CD1c-positive myeloid dendritic cell (primary cell): ENCODE measurements around the gene IVD.

Experiments used
- DNase-seq: peaks from one replicate; pipeline ENCODE4 v3.0.0-alpha.2; 2016; ENCODE audit errors: extremely low spot score

IVD gene

GRCh38 chr15:40459391-40460015 lies 53.9 kb downstream of the IVD start:
- DNase-seq = no peak

DNA sequence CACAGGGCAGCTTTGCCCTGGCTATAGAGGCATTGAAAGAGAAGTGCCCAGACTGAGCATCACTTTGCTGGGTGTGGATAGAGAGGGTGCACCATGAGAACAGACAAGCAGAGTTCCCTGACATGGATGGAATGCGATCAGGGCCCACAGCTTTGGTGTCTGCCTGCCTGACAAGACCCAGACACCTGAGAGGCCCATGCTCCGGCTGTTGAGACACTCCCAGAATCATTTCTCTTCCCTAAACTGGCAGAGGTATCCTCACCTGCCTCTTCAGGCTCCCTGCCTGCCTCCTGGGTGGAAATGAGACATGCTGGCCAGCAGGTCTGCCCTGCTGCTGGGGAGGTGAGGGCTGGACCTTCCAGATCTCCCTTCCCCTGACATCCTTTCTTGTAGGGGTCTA lies 54.8 kb downstream of the IVD start:
- no peak for DNase-seq

DNA sequence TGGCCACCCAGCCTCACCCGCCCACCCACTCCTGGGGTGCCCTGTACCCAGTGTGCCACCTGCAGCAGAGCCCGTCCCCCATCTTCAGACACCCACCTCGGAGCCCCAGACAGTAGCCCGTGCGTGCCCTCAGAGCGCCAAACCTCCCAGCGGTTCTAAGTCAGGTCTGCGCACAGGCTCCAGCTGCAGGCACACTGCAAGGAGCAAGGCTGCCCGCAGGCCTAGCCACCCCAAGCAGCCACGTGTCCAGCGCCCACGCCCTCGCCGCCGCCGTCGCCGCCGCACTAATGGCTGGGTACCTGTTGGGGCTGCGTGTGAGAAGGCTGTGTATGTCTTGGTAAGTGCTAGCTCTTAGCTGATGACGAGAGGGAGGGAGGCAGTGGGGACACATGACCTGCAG lies 56.4 kb downstream of the IVD start:
- no peak for DNase-seq

GRCh38 chr15:40463279-40463678 lies 57.7 kb downstream of the IVD start:
- no peak for DNase-seq

DNA sequence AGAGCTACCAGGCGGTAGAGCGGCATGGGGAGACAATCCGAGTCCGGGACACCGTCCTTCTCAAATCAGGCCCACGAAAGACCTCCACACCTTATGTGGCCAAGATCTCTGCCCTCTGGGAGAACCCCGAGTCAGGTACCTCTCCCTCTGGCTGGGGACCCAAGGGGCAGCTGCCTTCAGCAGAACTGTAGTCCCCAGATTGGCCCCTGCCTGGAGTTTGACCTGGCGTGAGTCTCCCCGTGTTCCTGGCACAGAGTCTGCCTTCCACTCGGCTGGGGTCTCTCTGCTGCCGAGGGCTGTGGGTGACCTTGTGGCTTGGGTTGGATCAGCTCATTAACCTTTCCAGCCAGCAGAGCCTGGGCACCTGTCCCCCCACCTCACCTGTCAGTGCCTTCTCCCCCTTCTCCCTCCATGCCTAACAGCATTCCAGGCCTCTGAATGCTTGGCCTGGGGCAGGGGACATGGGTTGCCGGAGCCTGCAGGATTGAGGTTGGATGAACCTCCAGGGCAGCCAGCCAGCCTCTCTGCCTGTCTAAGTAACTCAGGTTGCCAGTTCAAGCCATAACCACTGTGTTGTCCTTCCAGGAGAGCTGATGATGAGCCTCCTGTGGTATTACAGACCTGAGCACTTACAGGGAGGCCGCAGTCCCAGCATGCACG lies 58.4 kb downstream of the IVD start:
- no peak for DNase-seq

- DNase-seq = no peak
Observed at GRCh38 chr15:40464595-40465185, 59.1 kb downstream of the IVD start.

GRCh38 chr15:40465939-40466338 lies 60.3 kb downstream of the IVD start:
- no peak for DNase-seq

- DNase-seq = peak; percentile 68
Observed at GRCh38 chr15:40466426-40467260, 61.0 kb downstream of the IVD start.

- no peak for DNase-seq
Observed at GRCh38 chr15:40467261-40467615, 61.6 kb downstream of the IVD start.

- DNase-seq = peak; percentile 62
Observed at GRCh38 chr15:40468898-40469331, 63.3 kb downstream of the IVD start.

DNA sequence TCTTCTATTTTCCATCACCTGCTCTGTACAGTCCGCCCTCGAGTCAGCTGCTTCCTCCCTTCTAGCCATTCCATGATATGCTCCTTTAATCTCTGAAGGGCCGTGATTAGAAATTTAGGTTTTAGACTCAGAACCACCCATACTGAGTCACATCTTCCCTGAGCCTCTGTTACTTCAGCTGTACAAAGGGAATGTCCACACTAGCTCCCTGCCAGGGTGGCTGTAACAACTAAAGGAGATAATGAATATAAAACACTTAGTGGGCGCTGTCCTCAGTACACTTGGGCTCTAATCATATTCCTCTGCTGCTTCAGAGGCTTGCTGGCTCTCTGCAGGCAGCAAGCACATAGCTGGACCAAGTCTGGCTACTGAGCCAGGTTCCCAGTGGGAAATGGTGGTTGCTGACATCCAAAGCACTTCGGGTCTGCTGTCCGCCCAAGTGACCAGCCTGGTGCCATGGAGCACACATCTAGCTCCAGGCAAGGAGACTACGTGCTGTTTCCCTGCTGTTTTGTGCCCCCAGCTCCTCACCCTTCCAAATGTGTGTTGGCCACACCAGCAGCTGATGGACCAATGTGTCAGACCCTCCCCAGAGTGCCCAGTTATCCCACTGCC lies 64.3 kb downstream of the IVD start:
- no peak for DNase-seq

- peak; percentile 66 for DNase-seq
Observed at GRCh38 chr15:40470423-40471104, 65.0 kb downstream of the IVD start, which contains the start of gene CHST14. Gene CHST14 (plus strand): TSS chr15:40470984. CDS start chr15:40471214, 230 bp downstream.
